ENCODE data around the gene CREB3L4. TPM values are rescaled to one million over a fixed set of nuclear protein-coding genes. Genes with fewer than 3 reads are reported as not detected.

The CREB3L4 gene
- total RNA-seq, 1 experiment from 2014 or later: 25.9 TPM

- Histone ChIP-seq H3K4me3 (no peak overlapping the region), H2AFZ (no peak overlapping the region), H3K27me3 (ENCODE audit: insufficient read depth, low read depth) (no peaks in the 10 kb centered on the region), H3K4me1 (replicated peaks; ENCODE audit: insufficient read depth) (no peaks in the 10 kb centered on the region), H4K20me1 (ENCODE audit: insufficient read depth) (no peaks in the 10 kb centered on the region), H3K79me2 (ENCODE audit: low read depth) (no peaks in the 10 kb centered on the region), H3K4me2 (no peak overlapping the region), H3K9me2 (ENCODE audit: insufficient read depth) (no peaks in the 10 kb centered on the region), H3F3A (ENCODE audit: insufficient read depth, low read depth) (no peaks in the 10 kb centered on the region), H3K27ac (no peak overlapping the region), H3K36me3 (ENCODE audit: low read depth) (no peaks in the 10 kb centered on the region), H3K9me3 (ENCODE audit: insufficient read depth, low read depth) (no peaks in the 10 kb centered on the region)
- no peak for TF ChIP-seq CTCF (conservative IDR thresholded peaks at IDR 0.05)
- no peak for TF ChIP-seq EZH2 (IDR thresholded peaks at IDR 0.05; ENCODE audit: low read depth)
- ChIA-PET CTCF (interaction anchor here (0.5 kb wide), 1 partner anchor 10 kb away, joined by 5 read pairs; no protein-coding TSS in a partner anchor), POLR2A (ENCODE audit: unreplicated experiment) (interaction anchor here (0.7 kb wide), 1 partner anchor 130 kb away, joined by 6 read pairs; no protein-coding TSS in a partner anchor)
- intact Hi-C loops (cut with micrococcal nuclease; ENCODE audit: unreplicated experiment): no loop called here
- DNase-seq: no peak
- BruUV-seq (replicated peaks): no TSS peak
Observed at GRCh38 chr1:154014154-154014907, 46.6 kb downstream of the CREB3L4 start.

- Histone ChIP-seq H3K36me3 (ENCODE audit: low read depth) (no peaks in the 10 kb centered on the region), H3K27me3 (ENCODE audit: insufficient read depth, low read depth) (no peaks in the 10 kb centered on the region), H2AFZ (no peak overlapping the region), H3K27ac (no peak overlapping the region), H3K4me1 (replicated peaks; ENCODE audit: insufficient read depth) (no peaks in the 10 kb centered on the region), H3F3A (ENCODE audit: insufficient read depth, low read depth) (no peaks in the 10 kb centered on the region), H3K4me3 (no peak overlapping the region), H4K20me1 (ENCODE audit: insufficient read depth) (no peaks in the 10 kb centered on the region), H3K79me2 (ENCODE audit: low read depth) (no peaks in the 10 kb centered on the region), H3K4me2 (no peak overlapping the region), H3K9me3 (ENCODE audit: insufficient read depth, low read depth) (no peaks in the 10 kb centered on the region), H3K9me2 (ENCODE audit: insufficient read depth) (no peaks in the 10 kb centered on the region)
- ChIA-PET POLR2A (ENCODE audit: unreplicated experiment) (no interaction called here), CTCF (interaction anchor here (0.5 kb wide), 1 partner anchor 222 kb away, joined by 5 read pairs; no protein-coding TSS in a partner anchor)
- DNase-seq: no peak
- intact Hi-C loops (cut with micrococcal nuclease; ENCODE audit: unreplicated experiment): no loop called here
- BruUV-seq (replicated peaks): no TSS peak
- TF ChIP-seq CTCF (conservative IDR thresholded peaks at IDR 0.05) (no peak), EZH2 (IDR thresholded peaks at IDR 0.05; ENCODE audit: low read depth) (no peak)
Observed at GRCh38 chr1:154019269-154019668, 51.6 kb downstream of the CREB3L4 start.

- no peaks in the 10 kb centered on the region for H3K36me3 ChIP-seq (ENCODE audit: low read depth)
- no peaks in the 10 kb centered on the region for H3K9me3 ChIP-seq (ENCODE audit: insufficient read depth, low read depth)
- H3K27me3 ChIP-seq (ENCODE audit: insufficient read depth, low read depth): no peaks in the 10 kb centered on the region
- no peaks in the 10 kb centered on the region for H3K79me2 ChIP-seq (ENCODE audit: low read depth)
- BruUV-seq (replicated peaks): no TSS peak
- POLR2A ChIA-PET (ENCODE audit: unreplicated experiment): no interaction called here
- no peaks in the 10 kb centered on the region for H3F3A ChIP-seq (ENCODE audit: insufficient read depth, low read depth)
- no peaks in the 10 kb centered on the region for H4K20me1 ChIP-seq (ENCODE audit: insufficient read depth)
- TF ChIP-seq EZH2 (IDR thresholded peaks at IDR 0.05; ENCODE audit: low read depth): no peak
- no peak for TF ChIP-seq CTCF (conservative IDR thresholded peaks at IDR 0.05)
- intact Hi-C loops (cut with micrococcal nuclease; ENCODE audit: unreplicated experiment): no loop called here
- CTCF ChIA-PET: interaction anchor here (0.5 kb wide), 1 partner anchor 221 kb away, joined by 5 read pairs; no protein-coding TSS in a partner anchor
- H2AFZ ChIP-seq: no peak overlapping the region
- no peak for DNase-seq
- no peaks in the 10 kb centered on the region for H3K9me2 ChIP-seq (ENCODE audit: insufficient read depth)
- H3K27ac ChIP-seq: no peak overlapping the region
- H3K4me2 ChIP-seq: no peak overlapping the region
- no peaks in the 10 kb centered on the region for H3K4me1 ChIP-seq (replicated peaks; ENCODE audit: insufficient read depth)
- H3K4me3 ChIP-seq: no peak overlapping the region
Observed at GRCh38 chr1:154019940-154020339, 52.2 kb downstream of the CREB3L4 start.

Small RNA genes lying within 50 kb of the gene (microRNA-seq; reads per million reads assigned to microRNA genes)
- not detected for gene MIR6737 (ENCODE audit: borderline number of aligned reads, borderline replicate concordance)

Other genes starting within 250 kb of the CREB3L4 start
- gene INTS3, start 239.9 kb upstream of the CREB3L4 start, total RNA-seq (2021): 62.5 and 91.7 TPM in 2 replicates
- 14.4 and 17.1 TPM in 2 replicates for gene SLC27A3, start 192.5 kb upstream of the CREB3L4 start, total RNA-seq (2021)
- gene GATAD2B, start 44.9 kb upstream of the CREB3L4 start, total RNA-seq (2021): 51.4 and 56.1 TPM in 2 replicates
- gene DENND4B, start 21.2 kb upstream of the CREB3L4 start, total RNA-seq (2021): 41.3 and 52.7 TPM in 2 replicates
- 44.5 and 63.6 TPM in 2 replicates for gene CRTC2, start 9.3 kb upstream of the CREB3L4 start, total RNA-seq (2021)
- 141 and 164 TPM in 2 replicates for gene SLC39A1, start 4.4 kb upstream of the CREB3L4 start, total RNA-seq (2021)
- gene JTB, start 9.8 kb downstream of the CREB3L4 start, total RNA-seq (2021): 106 and 108 TPM in 2 replicates
- 69.9 and 73.6 TPM in 2 replicates for gene RAB13, start 18.4 kb downstream of the CREB3L4 start, total RNA-seq (2021)
- gene RPS27, start 22.9 kb downstream of the CREB3L4 start, total RNA-seq (2021): 898 and 1,409 TPM in 2 replicates
- not detected in 2 replicates for gene NUP210L, start 187.2 kb downstream of the CREB3L4 start, total RNA-seq (2021)
- gene TPM3, start 224.2 kb downstream of the CREB3L4 start, total RNA-seq (2021): 375 and 491 TPM in 2 replicates
- not detected in 2 replicates for gene CFAP141, start 238.4 kb downstream of the CREB3L4 start, total RNA-seq (2021)